ENCODE results near the gene DMP1.

The DMP1 gene
- total RNA-seq = 0 reads per million in 3 experiments

- DNase-seq = no peak
Measured at GRCh38 chr4:87649980-87650379, at the start of gene DMP1. TSS of gene DMP1 (plus strand) at chr4:87650280. CDS start at chr4:87656493, 6,213 bp downstream.

GRCh38 chr4:87601361-87601760 is 48.7 kb upstream of the DMP1 start:
- no peak for DNase-seq

DNA sequence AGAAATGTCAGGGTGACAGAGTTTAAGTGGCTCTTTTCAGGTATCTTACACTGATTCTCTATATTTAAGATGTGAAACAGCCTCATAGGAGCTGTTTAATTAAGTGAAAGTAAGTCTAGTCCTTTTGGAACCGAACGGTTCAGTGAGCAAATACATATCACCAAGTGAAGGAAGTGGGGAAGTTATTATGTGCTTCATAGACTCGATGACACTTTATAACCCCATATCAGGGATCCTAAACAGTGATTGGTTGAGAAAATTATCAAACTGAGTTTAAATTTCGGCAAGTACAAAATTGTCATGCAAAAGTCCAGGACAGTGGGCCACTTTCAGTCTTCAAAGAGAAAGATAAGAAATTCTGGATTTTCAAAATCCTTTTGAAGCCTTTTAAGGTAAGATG is 41.9 kb upstream of the DMP1 start, which contains the start of gene DSPP:
DSPP (plus strand) TSS at position 301 of the 400 bp plus-strand sequence. CDS start 2,380 bp downstream, outside the sequence.
- DNase-seq = no peak

GRCh38 chr4:87614292-87614890 is 35.7 kb upstream of the DMP1 start:
- no peak for DNase-seq

DNA sequence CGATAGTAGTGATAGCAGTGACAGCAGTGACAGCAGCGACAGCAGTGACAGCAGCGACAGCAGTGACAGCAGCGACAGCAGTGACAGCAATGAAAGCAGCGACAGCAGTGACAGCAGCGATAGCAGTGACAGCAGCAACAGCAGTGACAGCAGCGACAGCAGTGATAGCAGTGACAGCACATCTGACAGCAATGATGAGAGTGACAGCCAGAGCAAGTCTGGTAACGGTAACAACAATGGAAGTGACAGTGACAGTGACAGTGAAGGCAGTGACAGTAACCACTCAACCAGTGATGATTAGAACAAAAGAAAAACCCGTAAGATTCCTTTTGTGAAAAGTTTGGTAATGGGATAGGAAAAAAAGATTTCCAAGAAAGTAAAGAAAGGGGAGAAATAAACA is 33.8 kb upstream of the DMP1 start:
- DNase-seq = no peak

DNA sequence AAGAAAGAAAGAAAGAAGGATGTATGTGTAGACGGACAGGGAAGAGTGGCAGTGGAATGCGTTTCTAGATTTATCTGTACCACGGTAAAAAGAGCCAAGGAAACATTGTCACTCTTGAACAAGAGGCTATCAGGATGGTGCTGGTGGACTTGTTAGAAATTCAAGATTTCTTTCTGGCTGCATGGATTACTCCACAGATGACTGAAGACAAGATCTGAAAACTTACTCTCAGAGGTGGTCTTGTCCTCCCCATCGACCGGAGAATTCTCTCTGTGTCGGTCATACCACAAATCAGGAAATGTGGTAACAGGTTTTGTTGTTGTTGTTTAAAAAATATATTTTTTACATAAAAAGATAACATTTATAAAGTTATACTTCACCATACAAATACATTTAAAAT is 30.0 kb upstream of the DMP1 start:
- no peak for DNase-seq

- DNase-seq = no peak
Measured at GRCh38 chr4:87620491-87620890, 29.6 kb upstream of the DMP1 start.

DNA sequence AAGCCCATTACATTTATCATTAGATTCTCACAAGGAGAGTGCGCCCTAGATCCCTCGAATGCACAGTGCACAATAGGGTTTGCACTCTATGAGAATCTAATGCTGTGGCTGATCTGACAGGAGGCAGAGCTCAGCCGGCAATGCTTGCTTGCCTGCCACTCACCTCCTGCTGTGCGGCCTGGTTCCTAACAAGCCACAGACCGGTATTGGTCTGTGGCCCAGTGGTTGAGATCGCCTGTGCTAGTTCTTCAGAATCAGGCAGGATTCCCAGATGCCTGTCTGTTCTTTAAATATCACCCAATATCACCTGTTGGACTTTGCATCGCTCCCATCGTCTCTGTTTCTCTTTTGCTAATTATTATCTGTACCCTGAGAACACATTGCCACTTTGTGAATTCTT is 27.8 kb upstream of the DMP1 start:
- no peak for DNase-seq

- no peak for DNase-seq
Measured at GRCh38 chr4:87624698-87625097, 25.4 kb upstream of the DMP1 start.

DNA sequence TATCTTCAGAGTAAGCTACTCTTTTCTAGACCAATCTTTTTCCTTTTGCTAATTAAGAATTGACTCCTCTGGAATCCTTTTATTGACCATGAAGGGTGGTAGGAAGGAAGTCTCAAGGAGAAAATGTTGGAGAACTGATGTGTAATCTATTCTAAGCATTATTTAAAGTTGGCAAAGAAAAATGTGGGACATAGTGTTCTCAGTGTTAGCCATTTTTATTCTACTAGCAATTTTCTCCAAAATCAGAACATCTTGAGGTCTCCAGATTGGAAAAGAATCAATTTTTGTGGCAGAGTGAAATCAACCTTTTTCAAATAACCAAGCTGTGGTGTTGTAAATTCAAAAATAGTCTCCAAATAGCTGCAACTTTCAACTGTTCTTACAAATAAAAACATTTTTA is 18.4 kb upstream of the DMP1 start:
- no peak for DNase-seq

GRCh38 chr4:87632469-87632868 is 17.6 kb upstream of the DMP1 start:
- DNase-seq = no peak

DNA sequence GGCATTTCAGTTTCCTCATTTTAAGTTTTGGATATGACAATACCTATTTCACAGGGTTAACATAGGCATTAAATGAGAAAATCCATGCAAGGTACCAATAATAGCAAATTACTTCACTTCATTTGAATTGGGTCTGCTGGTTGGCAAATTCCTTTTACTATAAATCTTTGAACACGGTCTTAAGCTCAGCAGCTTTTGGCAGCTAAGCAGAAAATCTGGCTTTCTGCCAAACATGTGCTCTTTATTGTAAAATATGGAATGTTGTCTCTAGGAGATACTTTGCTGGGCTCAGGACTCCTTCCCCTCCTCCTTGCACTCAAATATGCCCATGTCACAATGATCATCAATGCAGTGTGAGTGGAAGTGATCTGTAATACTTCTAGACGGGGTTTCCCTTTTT is 16.8 kb upstream of the DMP1 start:
- no peak for DNase-seq

DNA sequence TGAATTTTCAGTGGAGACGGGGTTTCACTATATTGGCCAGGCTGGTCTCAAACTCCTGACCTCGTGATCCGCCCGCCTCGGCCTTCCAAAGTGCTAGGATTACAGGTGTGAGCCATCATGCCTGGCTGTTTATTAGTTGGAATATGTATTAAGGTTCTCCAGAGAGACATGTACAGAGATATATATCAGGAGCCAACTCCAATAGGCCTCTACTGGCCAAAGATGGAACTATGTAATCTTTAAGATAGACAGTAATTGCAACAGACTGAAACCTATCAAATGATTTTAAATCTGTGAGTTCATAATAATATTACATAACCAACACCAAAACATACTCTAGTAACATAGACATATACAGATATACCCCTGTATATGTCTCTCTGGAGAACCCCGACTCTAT is 5.8 kb upstream of the DMP1 start:
- DNase-seq = no peak

DNA sequence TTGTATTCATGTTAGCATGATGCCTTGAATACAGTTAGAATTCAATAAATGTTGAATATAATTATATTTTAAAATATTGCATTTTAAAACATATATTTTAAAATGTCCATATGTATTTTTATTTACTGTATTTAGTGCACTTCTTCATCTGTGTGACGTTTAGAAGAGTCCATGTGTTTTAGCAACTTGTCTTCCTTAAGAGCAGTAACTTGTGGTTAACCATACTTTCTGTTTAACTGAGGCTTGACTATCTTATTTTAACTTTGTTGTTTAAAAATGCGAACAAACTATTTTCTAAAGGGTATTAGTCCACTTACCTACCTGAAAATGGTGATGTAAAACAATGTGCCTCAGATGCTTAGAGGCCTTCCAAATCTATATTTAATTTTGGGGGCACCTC is 858 bp downstream of the DMP1 start:
- no peak for DNase-seq

- no peak for DNase-seq
Measured at GRCh38 chr4:87651941-87652340, 1.9 kb downstream of the DMP1 start.

DNA sequence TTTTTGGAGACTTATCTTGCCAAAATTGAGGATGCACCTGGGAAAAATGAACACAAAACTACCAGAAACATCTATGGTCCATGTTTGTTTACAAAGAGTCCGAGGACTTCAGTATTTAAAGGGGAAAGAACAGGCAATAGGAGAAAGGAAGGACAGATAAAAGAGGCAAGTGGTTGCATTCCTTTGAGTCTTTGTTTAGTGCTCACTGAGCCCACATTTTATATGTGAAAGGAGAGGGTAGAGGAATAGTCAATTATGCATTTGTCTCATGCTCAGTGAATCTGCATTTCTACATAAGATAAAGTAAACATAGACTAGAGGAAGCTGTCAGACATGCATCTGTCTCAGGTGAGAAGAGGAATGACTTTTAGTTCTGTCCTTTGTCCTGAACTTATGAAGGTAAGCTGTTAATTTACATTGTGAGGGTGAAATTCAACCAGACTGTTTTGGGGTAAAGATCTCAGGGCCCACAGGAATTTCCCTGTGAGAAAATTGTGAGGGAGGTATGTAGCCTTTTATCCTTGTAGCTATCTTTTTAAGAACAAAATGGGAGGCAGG is 4.5 kb downstream of the DMP1 start:
- DNase-seq = no peak

DNA sequence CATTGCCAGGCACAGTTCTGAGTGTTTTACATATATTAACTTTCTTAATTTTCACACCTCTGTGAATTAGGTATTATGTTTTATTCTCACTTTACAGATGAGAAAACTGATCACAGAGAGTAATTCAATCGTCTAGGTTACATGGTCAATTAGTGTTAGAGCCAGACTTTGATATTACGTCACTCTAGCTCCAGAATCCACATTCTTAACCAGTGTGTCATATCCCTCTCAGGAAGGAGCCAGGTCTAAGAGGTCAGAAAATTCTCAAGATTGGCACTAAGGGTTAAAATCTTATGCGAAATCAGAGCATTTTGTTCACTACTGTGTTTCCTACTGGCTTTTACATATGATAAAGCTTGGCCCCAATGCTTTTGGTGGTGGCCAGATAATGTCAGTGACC is 7.4 kb downstream of the DMP1 start:
- DNase-seq = no peak

- no peak for DNase-seq
Measured at GRCh38 chr4:87659247-87659931, 9.3 kb downstream of the DMP1 start.

DNA sequence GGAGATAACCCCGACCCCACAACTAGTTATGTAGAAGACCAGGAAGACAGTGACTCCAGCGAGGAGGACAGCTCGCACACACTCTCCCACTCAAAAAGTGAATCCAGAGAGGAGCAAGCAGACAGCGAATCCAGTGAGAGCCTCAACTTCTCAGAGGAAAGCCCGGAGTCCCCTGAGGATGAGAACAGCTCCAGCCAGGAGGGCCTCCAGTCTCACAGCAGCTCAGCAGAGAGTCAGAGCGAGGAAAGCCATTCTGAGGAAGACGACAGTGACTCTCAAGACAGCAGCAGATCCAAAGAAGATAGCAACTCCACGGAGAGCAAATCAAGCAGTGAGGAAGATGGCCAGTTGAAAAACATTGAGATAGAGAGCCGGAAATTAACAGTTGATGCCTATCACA is 12.8 kb downstream of the DMP1 start:
- DNase-seq = no peak

DNA sequence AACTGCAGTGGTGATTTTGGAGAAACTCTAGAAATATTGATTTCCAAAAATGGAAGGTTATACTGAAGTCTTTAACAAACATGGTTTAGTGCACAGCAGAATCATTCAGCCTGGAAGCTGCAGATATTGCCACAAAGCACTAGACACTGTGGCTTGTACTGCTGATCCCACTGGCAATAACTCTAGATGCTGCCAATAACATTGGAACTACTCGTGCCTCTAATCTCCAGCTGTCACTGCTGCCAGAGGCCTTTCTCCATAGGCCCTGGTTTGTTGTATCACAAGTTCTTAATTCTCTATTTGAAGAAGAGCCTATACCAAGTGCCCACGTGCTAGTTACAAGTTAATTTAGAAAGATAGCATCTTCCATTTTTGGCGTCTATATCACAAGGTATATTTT is 19.3 kb downstream of the DMP1 start:
- no peak for DNase-seq

DNA sequence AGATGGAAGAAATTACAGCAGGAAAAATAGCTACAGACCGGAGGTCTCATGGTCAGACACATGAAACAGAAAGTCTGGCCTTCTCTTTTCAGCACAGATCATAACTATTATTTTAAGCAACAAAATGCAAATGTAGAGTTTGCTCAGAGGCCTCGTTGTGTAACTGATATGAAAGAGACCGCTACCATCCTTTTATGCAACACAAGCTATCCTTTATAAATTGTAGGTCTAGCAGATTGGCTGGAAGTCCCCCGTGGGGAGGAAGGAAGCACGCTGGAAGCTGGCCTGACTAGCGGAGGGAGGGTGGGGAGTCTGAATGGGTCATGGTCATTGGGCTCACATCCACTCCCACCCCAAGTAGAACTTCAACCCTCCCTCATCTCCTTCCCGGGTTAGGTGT is 27.7 kb downstream of the DMP1 start:
- DNase-seq = no peak

DNA sequence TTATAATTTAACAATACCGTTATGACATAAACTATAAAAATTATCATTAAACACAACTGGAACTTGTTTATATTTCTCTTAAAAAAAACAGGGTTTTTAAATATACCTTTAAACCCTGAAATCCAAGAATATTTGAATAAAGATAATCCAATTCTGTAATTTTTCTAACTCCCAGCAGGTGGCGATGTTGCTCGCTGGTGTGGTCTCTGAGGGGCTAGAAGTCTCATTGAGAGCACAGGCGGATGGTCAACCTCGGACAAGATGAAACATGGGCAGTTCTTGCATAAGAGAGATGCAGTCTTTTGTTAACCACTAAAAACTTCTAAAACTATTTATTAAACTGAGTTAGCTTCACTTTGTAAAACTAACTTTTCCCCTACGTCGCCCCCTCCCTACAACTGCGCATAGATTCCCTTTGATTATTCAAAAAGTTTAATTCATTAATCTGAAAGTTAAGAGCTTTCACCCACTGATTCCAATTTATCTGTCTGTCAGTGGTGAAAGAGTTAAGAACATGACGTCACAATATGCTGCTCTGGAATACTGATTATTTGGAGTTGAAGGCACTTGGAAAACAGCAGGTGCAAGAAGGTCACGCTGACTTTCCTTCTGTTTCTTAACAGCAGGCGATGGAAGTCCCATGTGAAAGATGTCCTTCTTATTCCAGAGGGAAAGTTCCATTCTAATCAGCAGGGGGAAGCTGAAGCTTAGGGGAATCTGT is 29.5 kb downstream of the DMP1 start:
- peak; percentile 4 for DNase-seq

GRCh38 chr4:87680271-87680670 is 30.2 kb downstream of the DMP1 start:
- DNase-seq = no peak

DNA sequence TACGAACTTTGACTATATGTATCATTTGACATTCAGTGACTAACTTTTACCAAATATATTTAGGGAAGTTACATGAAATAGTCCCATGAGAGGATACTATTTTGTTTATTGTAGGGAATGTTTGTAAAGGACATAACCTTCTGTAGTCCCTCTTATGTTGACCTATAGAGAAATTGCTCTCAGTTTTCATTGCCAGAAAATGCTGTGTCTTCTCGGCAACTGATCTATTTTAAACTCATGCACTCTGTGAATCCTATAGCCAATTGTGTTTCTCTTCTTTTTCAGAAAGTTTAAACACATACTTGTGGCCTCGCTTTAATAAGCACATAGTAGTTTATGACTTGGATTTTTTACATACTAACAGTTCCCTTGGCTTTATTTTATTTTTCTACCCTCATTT is 38.2 kb downstream of the DMP1 start:
- DNase-seq = no peak

Data from central memory CD4-positive, alpha-beta T cell (primary cell).